NCI-H1417 (cell line): ENCODE measurements around the gene PLEKHG3.

Experiments
- DNase-seq, 3 experiments: peaks; one replicate each; lab custom pipeline; 2025; lab: John Stamatoyannopoulos, UW

Gene PLEKHG3

GRCh38 chr14:64763801-64764621 lies 59.8 kb downstream of the PLEKHG3 start:
- peak in 2 of 3 experiments; percentile 38 to 48 for DNase-seq

- peak; percentile 72 to 81 (median 73) for DNase-seq
Observed at GRCh38 chr14:64764641-64765520, 60.7 kb downstream of the PLEKHG3 start.

- no peak for DNase-seq
Observed at GRCh38 chr14:64765740-64766302, 61.6 kb downstream of the PLEKHG3 start.

- DNase-seq, result no peak
Observed at GRCh38 chr14:64766430-64767151, 62.4 kb downstream of the PLEKHG3 start.

DNA sequence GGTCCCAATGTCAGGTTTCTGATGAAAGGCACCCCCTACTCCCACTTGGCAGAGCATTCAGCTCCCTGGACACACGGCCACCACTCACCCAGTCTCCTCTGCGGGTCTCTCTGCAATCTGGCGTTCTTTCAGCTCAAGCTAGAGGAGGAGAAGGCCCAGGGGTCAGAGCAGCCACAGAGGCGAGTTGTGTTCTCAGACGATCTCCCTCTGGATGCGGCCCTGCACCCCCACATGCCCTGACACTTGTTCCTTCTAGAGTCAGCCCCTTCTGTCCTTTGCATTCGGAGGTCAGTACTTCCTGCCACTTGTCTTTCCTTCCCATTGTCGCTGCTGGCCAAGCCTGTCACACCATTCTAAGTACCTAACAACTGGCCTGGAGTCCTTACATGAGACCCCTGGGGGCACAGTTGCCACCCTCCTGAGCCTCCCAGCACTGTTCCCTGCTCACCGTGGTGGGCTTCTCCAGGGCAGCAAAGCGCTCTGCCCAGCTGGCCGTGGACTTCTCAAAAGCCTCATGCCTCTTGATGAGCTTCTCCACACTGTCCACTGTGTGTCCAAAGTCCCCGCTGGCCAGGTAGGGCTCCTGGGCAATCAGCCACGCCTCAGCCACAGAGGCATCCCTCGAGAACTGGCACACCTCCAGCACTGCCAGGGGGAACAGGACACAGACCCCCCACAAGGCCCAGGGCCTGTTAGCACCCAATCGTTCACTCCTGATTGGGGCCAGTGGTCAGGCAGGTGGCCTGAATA lies 63.2 kb downstream of the PLEKHG3 start:
- no peak for DNase-seq

DNA sequence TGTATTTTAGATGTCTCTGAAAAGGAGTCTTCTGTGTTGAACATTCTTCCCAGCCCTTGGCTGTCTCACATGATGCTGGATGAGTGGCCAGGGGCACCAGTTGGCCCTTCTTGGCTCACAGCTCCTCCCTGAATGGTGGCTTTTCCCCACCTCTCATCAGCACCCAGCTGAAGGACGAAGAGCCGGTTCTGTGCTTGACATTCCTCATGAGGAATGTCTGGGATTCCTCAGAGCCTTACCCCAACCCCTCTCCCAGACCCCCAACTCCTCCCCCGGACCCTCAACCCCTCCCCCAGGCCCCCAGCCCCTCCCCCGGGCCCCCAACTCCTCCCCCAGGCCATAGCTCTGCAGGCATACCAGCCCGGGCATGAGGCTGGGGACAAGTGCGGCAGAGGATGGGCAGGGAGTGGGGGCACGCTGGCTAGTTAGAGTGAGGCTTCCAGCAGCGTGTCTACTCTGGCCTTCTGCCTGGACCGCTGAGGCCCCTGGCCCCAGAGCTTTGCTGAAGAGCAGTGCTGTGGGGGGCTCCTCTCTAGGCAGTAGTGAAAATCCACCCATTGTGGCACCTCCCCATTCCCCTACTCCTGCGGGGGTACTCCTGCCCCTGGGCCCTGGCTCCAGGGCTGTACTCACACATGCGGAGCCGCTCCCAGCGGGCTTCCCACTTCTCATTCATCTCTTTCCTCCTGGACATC lies 64.3 kb downstream of the PLEKHG3 start:
- no peak for DNase-seq

GRCh38 chr14:64769096-64770020 lies 65.1 kb downstream of the PLEKHG3 start:
- DNase-seq, result no peak

GRCh38 chr14:64770751-64771150 lies 66.5 kb downstream of the PLEKHG3 start:
- no peak for DNase-seq

DNA sequence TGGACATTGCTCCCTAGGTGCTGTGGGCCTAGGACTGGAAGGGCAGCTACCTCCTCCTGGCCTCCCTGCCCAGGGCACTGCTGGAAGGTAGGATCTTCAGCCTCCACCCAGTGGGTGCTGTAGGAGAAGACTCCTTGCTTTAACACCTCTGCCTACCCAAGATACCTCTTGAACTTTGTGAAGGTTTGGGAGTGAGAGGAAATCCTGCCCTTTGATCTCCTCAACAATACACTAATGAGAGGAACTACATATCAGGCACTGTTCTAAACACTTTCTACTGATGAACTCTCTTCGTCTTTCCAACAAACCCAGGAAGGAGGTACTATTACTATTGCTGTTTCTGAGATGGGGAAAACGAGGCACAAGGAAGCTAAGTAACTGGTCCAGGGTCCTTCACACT lies 66.9 kb downstream of the PLEKHG3 start:
- no peak for DNase-seq

GRCh38 chr14:64772397-64772950 lies 68.2 kb downstream of the PLEKHG3 start:
- no peak for DNase-seq

DNA sequence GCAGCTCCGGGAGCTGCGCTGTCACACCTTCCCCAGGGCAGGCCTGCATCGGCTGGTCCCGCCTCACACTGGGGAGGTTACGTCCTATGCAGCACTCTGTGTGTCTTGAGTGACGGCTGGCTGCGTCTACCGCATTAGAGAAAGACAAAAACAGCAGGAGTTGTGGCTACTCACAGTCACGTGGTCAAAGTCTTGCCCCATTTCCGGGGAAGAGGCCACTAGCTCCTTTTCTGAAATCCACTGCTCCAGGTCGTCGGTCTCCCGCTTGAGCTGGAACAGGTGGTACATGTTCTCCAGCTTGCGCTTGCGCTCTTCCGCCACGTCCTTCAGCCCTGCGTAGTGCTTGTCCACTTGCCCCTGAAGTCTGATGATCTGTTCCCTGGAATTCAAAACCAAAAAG lies 68.8 kb downstream of the PLEKHG3 start:
- DNase-seq, result no peak

- DNase-seq, result no peak
Observed at GRCh38 chr14:64773577-64773976, 69.4 kb downstream of the PLEKHG3 start.

GRCh38 chr14:64774272-64774671 lies 70.0 kb downstream of the PLEKHG3 start:
- no peak for DNase-seq

- DNase-seq, result no peak
Observed at GRCh38 chr14:64775081-64775777, 71.0 kb downstream of the PLEKHG3 start.

DNA sequence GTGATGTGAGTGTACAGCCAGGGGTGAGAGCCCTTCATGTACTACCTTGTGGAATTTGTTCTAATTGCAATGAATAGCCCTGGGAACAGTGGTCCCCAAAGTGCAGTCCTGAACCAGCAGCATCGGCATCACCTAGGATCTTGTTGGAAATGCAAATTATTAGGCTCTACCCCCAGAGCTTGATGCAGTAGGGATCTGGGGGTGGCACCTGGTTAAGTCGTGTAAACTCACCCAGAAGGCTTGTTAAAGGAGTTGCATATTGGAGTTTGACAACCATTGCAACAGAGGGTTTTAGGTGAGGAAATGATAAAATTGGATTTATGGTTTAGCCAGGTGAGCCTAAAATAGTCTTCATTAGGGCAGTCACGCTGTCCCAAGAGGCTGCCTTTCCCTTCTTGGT lies 73.2 kb downstream of the PLEKHG3 start:
- DNase-seq, result no peak

GRCh38 chr14:64778104-64778754 lies 74.0 kb downstream of the PLEKHG3 start:
- DNase-seq, result no peak

DNA sequence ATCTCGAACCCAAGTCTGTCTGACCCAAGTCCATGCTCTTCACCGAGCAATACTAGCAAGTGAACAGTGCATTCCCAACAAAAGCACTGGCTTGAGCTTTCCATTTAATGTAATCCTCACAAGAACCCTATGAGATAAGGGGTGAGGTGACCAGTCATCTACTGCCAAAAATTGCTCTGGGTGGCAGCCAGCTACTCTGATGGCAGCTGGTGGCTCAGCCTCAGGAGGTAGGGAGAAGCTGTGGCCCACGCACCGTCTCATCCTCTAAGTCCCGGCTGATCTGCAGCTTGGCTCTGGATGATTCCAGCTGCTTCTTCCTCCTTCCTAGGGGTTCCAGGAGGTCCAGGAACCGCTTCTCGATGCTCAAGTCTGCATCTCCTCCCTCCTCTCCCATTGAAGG lies 75.2 kb downstream of the PLEKHG3 start:
- DNase-seq, result no peak

DNA sequence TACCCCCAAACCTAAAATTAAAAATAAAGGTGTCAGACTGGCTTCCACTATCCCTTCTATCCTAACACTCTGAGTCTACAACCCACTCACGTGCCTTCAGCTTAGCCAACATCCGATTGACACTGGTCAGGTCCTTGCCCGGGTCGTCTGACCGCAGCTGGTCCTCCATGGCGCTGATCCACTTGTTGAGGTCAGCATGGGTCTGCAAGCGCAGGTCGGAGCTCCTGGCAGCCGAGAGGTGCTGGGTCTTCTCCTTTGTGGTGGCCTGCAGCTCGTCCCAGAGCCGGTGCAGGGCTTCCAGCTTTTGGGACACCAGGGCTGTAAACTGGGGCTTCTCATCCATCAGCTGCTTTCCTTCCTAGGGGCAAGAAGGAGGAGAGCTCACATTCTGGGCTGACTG lies 78.0 kb downstream of the PLEKHG3 start:
- no peak for DNase-seq
